Activated CD8-positive, alpha-beta memory T cell treated with anti-CD3 and anti-CD28 coated beads, Interleukin-2, amount 50 U/mL, for 1 hour (primary cell): ENCODE data around the gene PGF.
"Not testable (repeated sequence)": the region's sequence is repeated elsewhere in the genome, so short reads cannot be mapped to it uniquely, and the experiment has no call there.

Experiments used
- DNase-seq: peaks from one replicate; pipeline ENCODE4 v3.0.0-alpha.2; 2020; ENCODE audit errors: extremely low read depth

PGF gene

GRCh38 chr14:74942181-74942580 is 13.2 kb downstream of the PGF start:
- DNase-seq: no peak

- peak; percentile 17 for DNase-seq
These were observed 13.7 kb downstream of the PGF start for GRCh38 chr14:74941676-74942097.

GRCh38 chr14:74940956-74941565 is 14.3 kb downstream of the PGF start:
- no peak for DNase-seq

- DNase-seq: no peak
These were observed 16.6 kb downstream of the PGF start for GRCh38 chr14:74938531-74939495.

- no peak for DNase-seq
These were observed 18.2 kb downstream of the PGF start for GRCh38 chr14:74937171-74937570.

GRCh38 chr14:74936731-74937130 is 18.7 kb downstream of the PGF start:
- no peak for DNase-seq

GRCh38 chr14:74936151-74936550 is 19.2 kb downstream of the PGF start:
- DNase-seq: no peak

- DNase-seq: no peak
These were observed 20.1 kb downstream of the PGF start for GRCh38 chr14:74935360-74935680.

GRCh38 chr14:74934476-74935359 is 20.7 kb downstream of the PGF start:
- no peak for DNase-seq

GRCh38 chr14:74934041-74934440 is 21.4 kb downstream of the PGF start:
- no peak for DNase-seq

GRCh38 chr14:74932936-74933335 is 22.5 kb downstream of the PGF start:
- not testable (repeated sequence) for DNase-seq

- no peak for DNase-seq
These were observed 22.9 kb downstream of the PGF start for GRCh38 chr14:74932401-74932901.

- not testable (repeated sequence) for DNase-seq
These were observed 23.7 kb downstream of the PGF start for GRCh38 chr14:74931744-74932143.

GRCh38 chr14:74929242-74929641 is 26.2 kb downstream of the PGF start:
- DNase-seq: no peak

- no peak for DNase-seq
These were observed 28.2 kb downstream of the PGF start for GRCh38 chr14:74927225-74927624.

- no peak for DNase-seq
These were observed 31.3 kb downstream of the PGF start for GRCh38 chr14:74924061-74924460.

GRCh38 chr14:74922752-74923401 is 32.5 kb downstream of the PGF start, which contains the start of gene RPS6KL1:
RPS6KL1 (minus strand) TSS chr14:74923260; CDS start chr14:74921541, 1,719 bp downstream.
- no peak for DNase-seq

- DNase-seq: no peak
These were observed 33.2 kb downstream of the PGF start for GRCh38 chr14:74921987-74922751.

- no peak for DNase-seq
These were observed 34.3 kb downstream of the PGF start for GRCh38 chr14:74921053-74921620.

- DNase-seq: no peak
These were observed 35.1 kb downstream of the PGF start for GRCh38 chr14:74920281-74920680.
